Calu3 (cell line): ENCODE data around the gene ANK2. TPM values are rescaled to one million over a fixed set of nuclear protein-coding genes. Genes with fewer than 3 reads are reported as not detected.

Experiments used
- Bru-seq: library from RNA; stranded (reverse); fragments of 400-500 nt; gene quantifications from one replicate; lab custom pipeline; 2021; lab: Mats Ljungman, UMichigan
- BruChase-seq, 2 experiments: library from RNA; stranded (reverse); fragments of 400-500 nt; gene quantifications; one replicate each; lab custom pipeline; 2021; lab: Mats Ljungman, UMichigan
- BruUV-seq: library from RNA; stranded (reverse); fragments of 400-500 nt; replicated peaks from 2 replicates; lab custom pipeline; 2021; lab: Mats Ljungman, UMichigan
- CTCF ChIA-PET: fragments of 300-600 bp; sonication (Branson Sonifier 250); formaldehyde crosslinking; loops from one replicate; lab custom pipeline; 2022; ENCODE audit warnings: antibody characterized with exemption; lab: Charles Lee
- DNase-seq: peaks from one replicate; pipeline ENCODE4 v3.0.0; 2022
- H3K27ac Mint-ChIP-seq: one replicate; pipeline ENCODE4 v1.8.0; 2022; ENCODE audit warnings: mixed read lengths; ENCODE audit not compliant: unreplicated experiment
- H3K27me3 Mint-ChIP-seq: one replicate; pipeline ENCODE4 v1.8.0; 2022; ENCODE audit warnings: mixed read lengths; ENCODE audit not compliant: unreplicated experiment
- H3K36me3 Mint-ChIP-seq: one replicate; pipeline ENCODE4 v1.8.0; 2022; ENCODE audit warnings: mild to moderate bottlenecking, moderate library complexity, mixed read lengths; ENCODE audit not compliant: insufficient read depth, unreplicated experiment
- H3K4me1 Mint-ChIP-seq: one replicate; pipeline ENCODE4 v1.8.0; 2022; ENCODE audit warnings: mild to moderate bottlenecking, low read depth, mixed read lengths; ENCODE audit not compliant: unreplicated experiment
- H3K4me3 Mint-ChIP-seq: one replicate; pipeline ENCODE4 v1.8.0; 2022; ENCODE audit warnings: mild to moderate bottlenecking, low read depth, moderate library complexity, mixed read lengths; ENCODE audit not compliant: unreplicated experiment
- H3K9me3 Mint-ChIP-seq: one replicate; pipeline ENCODE4 v1.8.0; 2022; ENCODE audit warnings: low read depth, mixed read lengths; ENCODE audit not compliant: unreplicated experiment
- intact Hi-C: fragments of 100-400 bp; cut with micrococcal nuclease; formaldehyde crosslinking; loops from one replicate; pipeline ENCODE4 v1.10.0; 2022; ENCODE audit not compliant: unreplicated experiment
- long read RNA-seq: library from polyadenylated mRNA; stranded (forward); transcript quantifications from one replicate; pipeline ENCODE4 v2.0.0, GENCODE V29; 2022
- total RNA-seq: library from RNA; stranded (reverse); gene quantifications from 2 replicates; pipeline ENCODE4 v1.2.3, GENCODE V29; 2022
- TF ChIP-seq, protein P1 (sequence below): fragments of 200-600 bp; IDR thresholded peaks from one replicate; pipeline ENCODE4 v1.8.0; 2022; ENCODE audit warnings: antibody characterized with exemption; ENCODE audit not compliant: unreplicated experiment

ANK2 gene
- total RNA-seq (4.1 and 4.4 TPM in 2 replicates), Bru-seq, nascent RNA (percentile 30 among the genes with signal in this experiment), BruChase-seq, experiment 1, labeled RNA remaining after a 6-hour chase (percentile 31 among the genes with signal in this experiment), BruChase-seq, experiment 2, labeled RNA remaining after a 2-hour chase (percentile 27 among the genes with signal in this experiment)
- long read RNA-seq, result 0 reads

DNA sequence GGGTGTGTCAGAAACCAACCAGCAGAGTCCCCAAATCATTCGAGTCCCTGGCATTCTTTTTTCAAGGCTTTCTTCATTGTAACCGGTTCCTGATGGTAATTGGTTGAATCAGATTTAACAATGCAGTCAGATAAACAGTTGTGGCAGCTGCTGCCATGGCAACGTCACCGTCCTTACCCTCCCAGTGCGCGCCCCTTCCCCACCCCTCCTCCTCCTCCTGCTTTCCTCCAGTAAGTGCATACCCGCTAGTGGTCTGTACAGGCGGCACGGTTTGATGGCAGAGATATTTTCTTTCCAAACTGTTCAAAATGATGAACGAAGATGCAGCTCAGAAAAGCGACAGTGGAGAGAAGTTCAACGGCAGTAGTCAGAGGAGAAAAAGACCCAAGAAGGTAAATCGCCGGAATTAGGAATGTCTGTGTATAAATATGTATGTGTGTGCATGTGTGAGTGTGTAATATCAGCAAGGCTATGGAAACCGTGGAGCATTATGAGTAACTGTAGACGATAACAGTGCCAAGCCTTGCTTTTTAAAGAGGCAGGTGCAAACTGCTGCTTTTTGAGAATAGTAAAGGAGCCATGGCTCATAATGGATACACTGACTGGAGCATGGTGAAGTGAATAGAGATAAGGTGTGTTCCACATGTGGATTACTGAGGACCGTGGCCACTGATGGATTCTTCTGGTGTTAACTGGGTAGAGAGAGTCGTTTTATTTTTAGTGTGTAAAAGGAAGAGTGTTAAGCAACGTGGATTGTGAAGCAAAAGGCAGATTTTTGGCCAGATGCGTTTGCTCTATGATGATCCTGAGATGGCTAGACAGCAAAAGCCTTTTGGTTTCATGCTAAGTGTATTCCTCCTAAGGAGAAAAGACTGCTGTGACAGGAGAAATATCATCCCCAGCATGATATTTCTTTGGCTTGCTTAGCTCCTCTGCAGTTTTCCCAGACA lies at the start of gene ANK2:
TSS of gene ANK2 (plus strand) at position 233 of the 950 bp plus-strand sequence. CDS start at position 309, 76 bp downstream.
- CTCF ChIA-PET, result no interaction called here
- Mint-ChIP-seq H3K27me3 (no peaks in the 10 kb centered on the region), H3K4me3 (no peak within 1 kb of the TSS), H3K9me3 (no peaks in the 10 kb centered on the region), H3K36me3 (no peaks in the 10 kb centered on the region), H3K4me1 (no peaks in the 10 kb centered on the region), H3K27ac (no peak within 1 kb of the TSS)
- no peak for DNase-seq
- no TSS peak for BruUV-seq
- intact Hi-C loops, result no loop called here
- TF ChIP-seq, protein P1, sequence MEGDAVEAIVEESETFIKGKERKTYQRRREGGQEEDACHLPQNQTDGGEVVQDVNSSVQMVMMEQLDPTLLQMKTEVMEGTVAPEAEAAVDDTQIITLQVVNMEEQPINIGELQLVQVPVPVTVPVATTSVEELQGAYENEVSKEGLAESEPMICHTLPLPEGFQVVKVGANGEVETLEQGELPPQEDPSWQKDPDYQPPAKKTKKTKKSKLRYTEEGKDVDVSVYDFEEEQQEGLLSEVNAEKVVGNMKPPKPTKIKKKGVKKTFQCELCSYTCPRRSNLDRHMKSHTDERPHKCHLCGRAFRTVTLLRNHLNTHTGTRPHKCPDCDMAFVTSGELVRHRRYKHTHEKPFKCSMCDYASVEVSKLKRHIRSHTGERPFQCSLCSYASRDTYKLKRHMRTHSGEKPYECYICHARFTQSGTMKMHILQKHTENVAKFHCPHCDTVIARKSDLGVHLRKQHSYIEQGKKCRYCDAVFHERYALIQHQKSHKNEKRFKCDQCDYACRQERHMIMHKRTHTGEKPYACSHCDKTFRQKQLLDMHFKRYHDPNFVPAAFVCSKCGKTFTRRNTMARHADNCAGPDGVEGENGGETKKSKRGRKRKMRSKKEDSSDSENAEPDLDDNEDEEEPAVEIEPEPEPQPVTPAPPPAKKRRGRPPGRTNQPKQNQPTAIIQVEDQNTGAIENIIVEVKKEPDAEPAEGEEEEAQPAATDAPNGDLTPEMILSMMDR, result no peak

DNA sequence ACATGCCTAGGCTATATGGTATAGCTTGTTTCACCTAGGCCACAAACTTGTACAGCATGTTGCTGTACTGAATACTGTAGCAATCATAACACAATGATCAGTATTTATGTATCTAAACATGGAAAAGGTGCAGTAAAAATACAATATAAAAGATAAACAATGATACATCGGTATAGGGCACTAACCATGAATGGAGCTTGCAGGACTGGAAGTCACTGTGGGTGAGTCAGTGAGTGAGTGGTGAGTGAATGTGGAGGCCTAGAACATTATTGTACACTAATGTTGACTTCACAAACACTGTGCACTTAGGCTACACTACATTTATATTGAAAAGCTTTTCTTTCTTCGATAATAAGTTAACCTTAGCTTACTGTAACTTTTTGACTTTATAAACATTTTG lies 45.6 kb upstream of the ANK2 start:
- BruUV-seq, result no TSS peak
- Mint-ChIP-seq H3K4me1 (no peaks in the 10 kb centered on the region), H3K4me3 (no peak overlapping the region), H3K9me3 (no peaks in the 10 kb centered on the region), H3K27ac (no peak overlapping the region), H3K36me3 (no peaks in the 10 kb centered on the region), H3K27me3 (no peaks in the 10 kb centered on the region)
- no peak for DNase-seq
- TF ChIP-seq, protein P1, result no peak
- CTCF ChIA-PET, result no interaction called here
- intact Hi-C loops, result no loop called here

DNA sequence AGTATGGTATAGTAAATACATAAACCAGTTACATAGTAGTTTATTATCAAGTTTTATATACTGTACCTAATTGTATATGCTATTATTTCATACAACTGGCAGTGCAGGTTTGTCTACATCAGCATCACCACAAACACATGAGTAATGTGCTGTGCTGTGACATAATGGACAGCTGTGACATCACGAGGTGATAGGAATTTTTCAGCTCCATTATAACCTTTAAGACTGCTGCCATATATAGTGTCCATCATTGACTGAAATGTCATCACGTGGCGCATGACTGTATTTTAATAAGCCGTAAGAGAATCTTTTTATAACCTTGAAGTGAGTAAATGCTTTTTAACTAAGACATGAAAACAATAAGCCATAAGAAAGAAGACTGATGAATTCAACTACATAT lies 44.8 kb upstream of the ANK2 start:
- no peaks in the 10 kb centered on the region for H3K27me3 Mint-ChIP-seq
- BruUV-seq, result no TSS peak
- no peak for DNase-seq
- intact Hi-C loops, result no loop called here
- no peak overlapping the region for H3K27ac Mint-ChIP-seq
- CTCF ChIA-PET, result no interaction called here
- no peak overlapping the region for H3K4me3 Mint-ChIP-seq
- no peaks in the 10 kb centered on the region for H3K36me3 Mint-ChIP-seq
- no peaks in the 10 kb centered on the region for H3K9me3 Mint-ChIP-seq
- TF ChIP-seq, protein P1, result no peak
- H3K4me1 Mint-ChIP-seq, result no peaks in the 10 kb centered on the region

DNA sequence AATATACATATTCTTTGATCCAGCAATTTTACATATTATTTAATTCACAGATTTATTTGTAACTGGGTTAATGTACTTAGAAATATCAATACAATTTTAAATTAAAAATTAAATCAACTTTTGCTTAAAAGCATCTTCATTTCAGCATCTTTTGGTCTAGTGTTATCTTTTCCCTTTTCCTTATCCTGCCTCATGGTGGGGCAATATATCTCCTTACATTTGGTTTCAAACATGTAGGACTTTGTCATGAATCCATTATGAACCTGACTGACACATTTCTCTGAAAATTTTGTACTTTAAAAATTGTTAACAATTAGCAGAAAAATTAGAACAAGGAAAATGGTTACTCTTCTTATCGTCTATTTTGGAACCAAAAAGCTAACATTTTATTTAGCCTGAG lies 42.8 kb upstream of the ANK2 start:
- H3K9me3 Mint-ChIP-seq, result no peaks in the 10 kb centered on the region
- no TSS peak for BruUV-seq
- CTCF ChIA-PET, result no interaction called here
- TF ChIP-seq, protein P1, result no peak
- H3K4me3 Mint-ChIP-seq, result no peak overlapping the region
- intact Hi-C loops, result no loop called here
- H3K27ac Mint-ChIP-seq, result no peak overlapping the region
- H3K27me3 Mint-ChIP-seq, result no peaks in the 10 kb centered on the region
- DNase-seq, result no peak
- no peaks in the 10 kb centered on the region for H3K36me3 Mint-ChIP-seq
- H3K4me1 Mint-ChIP-seq, result no peaks in the 10 kb centered on the region
